ENCODE results near the gene TMEM140. TPM values are rescaled to one million over a fixed set of nuclear protein-coding genes. Genes with fewer than 3 reads are reported as not detected.

TMEM140 gene
- total and polyA plus RNA-seq, 9 of the 15 experiments (the other 6 are each of a cell fraction or from before 2014, with no cell fraction given), result 0.03 to 0.82 (median 0.23) TPM

GRCh38 chr7:135109562-135109961 lies 38.3 kb upstream of the TMEM140 start (continued):
- TF ChIP-seq, protein P1, sequence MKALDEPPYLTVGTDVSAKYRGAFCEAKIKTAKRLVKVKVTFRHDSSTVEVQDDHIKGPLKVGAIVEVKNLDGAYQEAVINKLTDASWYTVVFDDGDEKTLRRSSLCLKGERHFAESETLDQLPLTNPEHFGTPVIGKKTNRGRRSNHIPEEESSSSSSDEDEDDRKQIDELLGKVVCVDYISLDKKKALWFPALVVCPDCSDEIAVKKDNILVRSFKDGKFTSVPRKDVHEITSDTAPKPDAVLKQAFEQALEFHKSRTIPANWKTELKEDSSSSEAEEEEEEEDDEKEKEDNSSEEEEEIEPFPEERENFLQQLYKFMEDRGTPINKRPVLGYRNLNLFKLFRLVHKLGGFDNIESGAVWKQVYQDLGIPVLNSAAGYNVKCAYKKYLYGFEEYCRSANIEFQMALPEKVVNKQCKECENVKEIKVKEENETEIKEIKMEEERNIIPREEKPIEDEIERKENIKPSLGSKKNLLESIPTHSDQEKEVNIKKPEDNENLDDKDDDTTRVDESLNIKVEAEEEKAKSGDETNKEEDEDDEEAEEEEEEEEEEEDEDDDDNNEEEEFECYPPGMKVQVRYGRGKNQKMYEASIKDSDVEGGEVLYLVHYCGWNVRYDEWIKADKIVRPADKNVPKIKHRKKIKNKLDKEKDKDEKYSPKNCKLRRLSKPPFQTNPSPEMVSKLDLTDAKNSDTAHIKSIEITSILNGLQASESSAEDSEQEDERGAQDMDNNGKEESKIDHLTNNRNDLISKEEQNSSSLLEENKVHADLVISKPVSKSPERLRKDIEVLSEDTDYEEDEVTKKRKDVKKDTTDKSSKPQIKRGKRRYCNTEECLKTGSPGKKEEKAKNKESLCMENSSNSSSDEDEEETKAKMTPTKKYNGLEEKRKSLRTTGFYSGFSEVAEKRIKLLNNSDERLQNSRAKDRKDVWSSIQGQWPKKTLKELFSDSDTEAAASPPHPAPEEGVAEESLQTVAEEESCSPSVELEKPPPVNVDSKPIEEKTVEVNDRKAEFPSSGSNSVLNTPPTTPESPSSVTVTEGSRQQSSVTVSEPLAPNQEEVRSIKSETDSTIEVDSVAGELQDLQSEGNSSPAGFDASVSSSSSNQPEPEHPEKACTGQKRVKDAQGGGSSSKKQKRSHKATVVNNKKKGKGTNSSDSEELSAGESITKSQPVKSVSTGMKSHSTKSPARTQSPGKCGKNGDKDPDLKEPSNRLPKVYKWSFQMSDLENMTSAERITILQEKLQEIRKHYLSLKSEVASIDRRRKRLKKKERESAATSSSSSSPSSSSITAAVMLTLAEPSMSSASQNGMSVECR (CRISPR knock-in tag; IDR thresholded peaks at IDR 0.05), result no peak

DNA sequence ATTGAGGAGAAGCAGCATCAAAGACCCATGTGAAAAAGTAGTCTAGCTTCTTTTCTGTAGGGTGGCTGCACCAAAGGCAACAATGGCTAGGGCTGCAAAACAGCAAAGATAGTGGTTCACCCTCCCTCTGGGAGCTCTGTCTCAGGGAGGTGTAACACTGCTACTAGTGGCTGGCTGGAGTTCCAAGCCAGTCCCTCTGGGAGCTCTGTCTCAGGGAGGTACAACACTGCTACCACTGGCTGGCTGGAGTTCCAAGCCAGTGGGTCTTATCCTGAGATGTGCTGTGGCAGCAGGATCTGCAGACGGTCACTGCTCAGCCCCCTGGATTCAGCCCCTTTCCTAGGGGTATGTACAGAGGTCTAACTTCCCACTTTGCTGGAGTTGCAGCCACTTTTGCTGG lies 37.9 kb upstream of the TMEM140 start:
- in situ Hi-C loops (cut with MboI), result no loop called here

More for the DNA sequence above, 37.9 kb upstream of the TMEM140 start:
- Histone ChIP-seq H3K79me2 (ENCODE audit: control insufficient read depth, insufficient read depth, low read length) (no peaks in the 10 kb centered on the region), H3K4me1 (replicated peaks in 1 of 2; ENCODE audit: control insufficient read depth in 2 of 2, insufficient read depth in 2 of 2, low read length in 2 of 2) (no peaks in the 10 kb centered on the region), H3K4me3 (no peak overlapping the region), H3K9ac (ENCODE audit: insufficient read depth in 1 of 2, low read depth in 2 of 2, low read length in 2 of 2) (no peak overlapping the region), H4K20me1 (replicated peaks; ENCODE audit: control insufficient read depth, insufficient read depth, low read length) (no peaks in the 10 kb centered on the region), H3K4me2 (ENCODE audit: insufficient read depth, low read length) (no peak overlapping the region), H2AFZ (ENCODE audit: low read depth, low read length) (no peak overlapping the region), H3K27me3 (ENCODE audit: control insufficient read depth in 2 of 2, insufficient read depth in 2 of 2, low read length in 2 of 2) (peaks cover 0 to 13% of the 10 kb centered on the region in 2 experiments; a peak in 3 of 5 replicates), H3K9me3 (replicated peaks; ENCODE audit: control insufficient read depth, insufficient read depth, low read depth, low read length) (no peaks in the 10 kb centered on the region), H3K9me1 (ENCODE audit: control insufficient read depth, insufficient read depth, low read length) (no peaks in the 10 kb centered on the region), H3K36me3 (ENCODE audit: control insufficient read depth, insufficient read depth, low read length) (no peaks in the 10 kb centered on the region), H3K27ac (ENCODE audit: extremely low read depth, low read depth, low read length) (no peak overlapping the region)
- ChIA-PET CTCF (ENCODE audit: low intra/inter-chr PET ratio) (no interaction called here), POLR2A (interaction anchor here (0.8 to 1.2 kb wide), 3 partner anchors 19 to 931 kb away, joined by 3 to 4 read pairs (median 3); no protein-coding TSS in a partner anchor)
- FAIRE-seq (no peak), DNase-seq (ENCODE audit: extremely low read depth in 1 of 4, low spot score in 3 of 4) (no peak), ATAC-seq (peak; percentile 62)
- no TSS peak for BruUV-seq (replicated peaks)
- intact Hi-C loops (cut with micrococcal nuclease), result no loop called here
- WGBS (ENCODE audit: insufficient coverage, low coverage, missing lambda C conversion rate), result 11% methylated on average over 1 of the region's 1 CpG
- no peak for TF ChIP-seq ZNF586 (CRISPR knock-in tag; conservative IDR thresholded peaks at IDR 0.05)
- TF ChIP-seq, protein P2, sequence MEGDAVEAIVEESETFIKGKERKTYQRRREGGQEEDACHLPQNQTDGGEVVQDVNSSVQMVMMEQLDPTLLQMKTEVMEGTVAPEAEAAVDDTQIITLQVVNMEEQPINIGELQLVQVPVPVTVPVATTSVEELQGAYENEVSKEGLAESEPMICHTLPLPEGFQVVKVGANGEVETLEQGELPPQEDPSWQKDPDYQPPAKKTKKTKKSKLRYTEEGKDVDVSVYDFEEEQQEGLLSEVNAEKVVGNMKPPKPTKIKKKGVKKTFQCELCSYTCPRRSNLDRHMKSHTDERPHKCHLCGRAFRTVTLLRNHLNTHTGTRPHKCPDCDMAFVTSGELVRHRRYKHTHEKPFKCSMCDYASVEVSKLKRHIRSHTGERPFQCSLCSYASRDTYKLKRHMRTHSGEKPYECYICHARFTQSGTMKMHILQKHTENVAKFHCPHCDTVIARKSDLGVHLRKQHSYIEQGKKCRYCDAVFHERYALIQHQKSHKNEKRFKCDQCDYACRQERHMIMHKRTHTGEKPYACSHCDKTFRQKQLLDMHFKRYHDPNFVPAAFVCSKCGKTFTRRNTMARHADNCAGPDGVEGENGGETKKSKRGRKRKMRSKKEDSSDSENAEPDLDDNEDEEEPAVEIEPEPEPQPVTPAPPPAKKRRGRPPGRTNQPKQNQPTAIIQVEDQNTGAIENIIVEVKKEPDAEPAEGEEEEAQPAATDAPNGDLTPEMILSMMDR (IDR thresholded peaks at IDR 0.05 in 2 of 3, conservative IDR thresholded peaks at IDR 0.05 in 1 of 3; ENCODE audit: insufficient read depth in 2 of 3, low read depth in 1 of 3, low read length in 3 of 3), result peak in 1 of 3 experiments; percentile 28; a peak in 1 of 6 replicates

All from K562 (cell line).